K562 (cell line): ENCODE data around the gene AHNAK. TPM values are rescaled to one million over a fixed set of nuclear protein-coding genes. Genes with fewer than 3 reads are reported as not detected.

Experiments used
- ARID4B ChIP-seq: sonication (generic); formaldehyde crosslinking; IDR thresholded peaks from 2 replicates; pipeline ENCODE4 v1.8.0; 2022; ENCODE audit warnings: mild to moderate bottlenecking, missing genetic modification reagents
- CBX1 ChIP-seq: sonication (generic); IDR thresholded peaks from 2 replicates; pipeline ENCODE4 v1.6.1; 2016; ENCODE audit warnings: antibody characterized with exemption, low read depth, mild to moderate bottlenecking
- CEBPB ChIP-seq: fragments of 450-650 bp; IDR thresholded peaks from 2 replicates; pipeline ENCODE4 v1.6.1; 2016; ENCODE audit warnings: missing genetic modification characterization, missing compliant biosample characterization
- CREBBP ChIP-seq: IDR thresholded peaks from one replicate; pipeline ENCODE4 v1.6.1; 2012; ENCODE audit warnings: low read depth, mild to moderate bottlenecking, control low read depth, inconsistent platforms, low read length
- FUS ChIP-seq: fragments of 200-400 bp; formaldehyde crosslinking; optimal IDR thresholded peaks from 2 replicates; pipeline ENCODE3; 2017; ENCODE audit warnings: low read depth, low read length
- GATA2 ChIP-seq: sonication (generic); formaldehyde crosslinking; IDR thresholded peaks from 2 replicates; pipeline ENCODE4 v1.4.0; 2020; ENCODE audit warnings: mild to moderate bottlenecking, missing genetic modification reagents
- HMG20A ChIP-seq: fragments of 450-650 bp; formaldehyde crosslinking; conservative IDR thresholded peaks from 2 replicates; pipeline ENCODE4 v1.4.0; 2020; ENCODE audit warnings: mild to moderate bottlenecking, mixed read lengths
- JUN ChIP-seq, 2 experiments: sonication (generic) in 1 of 2; formaldehyde crosslinking in 1 of 2; IDR thresholded peaks; 2 replicates each; pipeline versions ENCODE4 v1.6.1 to v1.8.0; 2012 to 2022; ENCODE audit warnings: borderline replicate concordance in 2 of 2, mild to moderate bottlenecking in 2 of 2, improper control_type of control experiment in 1 of 2, low read depth in 1 of 2, low read length in 1 of 2, missing genetic modification reagents in 1 of 2
- KDM1A ChIP-seq, 2 experiments: fragments of 450-650 bp; IDR thresholded peaks; 2 replicates each; pipeline ENCODE4 v1.6.1; 2016; ENCODE audit warnings: mild to moderate bottlenecking in 2 of 2
- NCOA1 ChIP-seq: fragments of 450-650 bp; IDR thresholded peaks from 2 replicates; pipeline ENCODE4 v1.6.1; 2016; ENCODE audit warnings: low read depth
- NCOA2 ChIP-seq, 2 experiments: fragments of 450-650 bp; IDR thresholded peaks; 2 replicates each; pipeline ENCODE4 v1.6.1; 2018; ENCODE audit warnings: mild to moderate bottlenecking in 2 of 2, moderate library complexity in 1 of 2; ENCODE audit not compliant: partially characterized antibody in 2 of 2
- NCOA6 ChIP-seq: fragments of 450-650 bp; IDR thresholded peaks from 2 replicates; pipeline ENCODE4 v1.6.1; 2017; ENCODE audit warnings: mild to moderate bottlenecking
- PKNOX1 ChIP-seq: fragments of 450-650 bp; IDR thresholded peaks from 2 replicates; pipeline ENCODE4 v1.6.1; 2016
- RFX1 ChIP-seq: fragments of 450-650 bp; IDR thresholded peaks from 2 replicates; pipeline ENCODE4 v1.6.1; 2016; ENCODE audit warnings: mild to moderate bottlenecking, moderate library complexity
- SMAD4 ChIP-seq: fragments of 250-450 bp; sonication (Bioruptor Pico); conservative IDR thresholded peaks from 2 replicates; pipeline ENCODE4 v1.8.0; 2021; ENCODE audit warnings: inconsistent platforms, mild to moderate bottlenecking, moderate library complexity
- SMARCA4 ChIP-seq: fragments of 450-650 bp; IDR thresholded peaks from 2 replicates; pipeline ENCODE4 v1.6.1; 2016
- STAT5A ChIP-seq: IDR thresholded peaks from 2 replicates; pipeline ENCODE4 v1.6.1; 2012; ENCODE audit warnings: low read length, inconsistent platforms, borderline replicate concordance
- ZFP91 ChIP-seq: sonication (generic); formaldehyde crosslinking; IDR thresholded peaks from 2 replicates; pipeline ENCODE4 v1.8.0; 2022; ENCODE audit warnings: mild to moderate bottlenecking, missing genetic modification reagents
- ZFX ChIP-seq: sonication (generic); formaldehyde crosslinking; IDR thresholded peaks from 2 replicates; pipeline ENCODE4 v1.8.0; 2022; ENCODE audit warnings: mild to moderate bottlenecking, missing genetic modification reagents, moderate library complexity
- ZNF584 ChIP-seq: fragments of 200-800 bp; sonication (Bioruptor generic); IDR thresholded peaks from 2 replicates; pipeline ENCODE4 v1.6.1; 2016; ENCODE audit warnings: low read depth, mild to moderate bottlenecking, missing genetic modification characterization, missing compliant biosample characterization
- ZNF780A ChIP-seq: fragments of 250-450 bp; sonication (Bioruptor Pico); IDR thresholded peaks from 2 replicates; pipeline ENCODE4 v1.5.0; 2021; ENCODE audit warnings: mild to moderate bottlenecking
- polyA plus RNA-seq, 8 experiments: library from polyadenylated mRNA; depleted of rRNA in 4 of 8; stranded (reverse) in 5 of 8; unstranded in 3 of 8; fragments of >200 nt; fragmentation: Nextera tagmentation in 2 of 8; fragmentation: Illumina TruSeq in 1 of 8; extraction: Ambion mirVana in 2 of 8; extraction: Trizol in 1 of 8; gene quantifications; 2 replicates each; pipeline versions ENCODE4 v1.2.1 to v1.2.3, GENCODE V29; 2011 to 2014; ENCODE audit warnings: inconsistent platforms in 1 of 8, missing spikeins in 1 of 8
- total RNA-seq, 7 experiments: library from RNA; depleted of rRNA in 6 of 7; stranded (reverse); fragments of >200 nt in 6 of 7; fragmentation: Illumina TruSeq in 2 of 7; extraction: Trizol in 2 of 7; gene quantifications; 2 replicates each; pipeline versions ENCODE4 v1.2.1 to v1.2.3, GENCODE V29; 2011 to 2021; ENCODE audit warnings: low replicate concordance in 1 of 7

The AHNAK gene
- total and polyA plus RNA-seq, 9 of the 15 experiments (the other 6 are each of a cell fraction or from before 2014, with no cell fraction given) = 1.5 to 89.7 (median 45.0) TPM

GRCh38 chr11:62398011-62398994, 148.3 kb downstream of the AHNAK start (continued):
- TF ChIP-seq HMG20A (CRISPR knock-in tag) = no peak
- TF ChIP-seq ZNF780A (CRISPR knock-in tag) = no peak
- no peak for TF ChIP-seq NCOA2 (IDR thresholded peaks at IDR 0.05; ENCODE audit: partially characterized antibody in 2 of 2)
- peak; percentile 67; the same call in 1 of the 2 replicates for TF ChIP-seq GATA2 (CRISPR knock-in tag)
- TF ChIP-seq RFX1 = no peak
- peak; percentile 76 for TF ChIP-seq ZFX
- TF ChIP-seq CREBBP = no peak
- no peak for TF ChIP-seq STAT5A
- TF ChIP-seq ARID4B = no peak
- peak; percentile 89 for TF ChIP-seq SMARCA4
- TF ChIP-seq SMAD4 = peak; percentile 54
- TF ChIP-seq CBX1 = no peak
- no peak for TF ChIP-seq ZFP91
- no peak for TF ChIP-seq NCOA6
- peak; percentile 83 for TF ChIP-seq JUN (IDR thresholded peaks at IDR 0.05; ENCODE audit: borderline replicate concordance, low read depth, low read length)
- no peak for TF ChIP-seq JUN (CRISPR knock-in tag; IDR thresholded peaks at IDR 0.05; ENCODE audit: borderline replicate concordance)
- no peak for TF ChIP-seq FUS
- TF ChIP-seq KDM1A (IDR thresholded peaks at IDR 0.05) = peak; percentile 84 to 89
- TF ChIP-seq NCOA1 = peak; percentile 19; the same call in 1 of the 2 replicates
- TF ChIP-seq ZNF584 = peak; percentile 69; the same call in 1 of the 2 replicates
- TF ChIP-seq CEBPB = no peak
- TF ChIP-seq PKNOX1 = peak; percentile 24; the same call in 1 of the 2 replicates
